PC-9 (cell line): ENCODE measurements around the gene ESPN. TPM values are rescaled to one million over a fixed set of nuclear protein-coding genes. Genes with fewer than 3 reads are reported as not detected.

Source experiments
- BruUV-seq: library from RNA; stranded (reverse); fragments of 400-500 nt; replicated peaks from 2 replicates; lab custom pipeline; 2021; lab: Mats Ljungman, UMichigan
- CTCF ChIA-PET: fragments of 300-600 bp; sonication (Branson Sonifier 250); formaldehyde crosslinking; loops from one replicate; lab custom pipeline; 2022; ENCODE audit warnings: antibody characterized with exemption; lab: Charles Lee
- POLR2A ChIA-PET: fragments of 300-600 bp; sonication (Branson Sonifier 250); formaldehyde crosslinking; loops from one replicate; lab custom pipeline; 2022; ENCODE audit warnings: antibody characterized with exemption; ENCODE audit not compliant: unreplicated experiment; lab: Charles Lee
- DNase-seq, 2 experiments: peaks; one replicate each; pipeline versions ENCODE4 v3.0.0 to v3.0.0-alpha.2; 2015 to 2022; ENCODE audit warnings: mixed read lengths in 1 of 2
- H2AFZ ChIP-seq: fragments of 200-600 bp; sonication (generic); 2 replicates; pipeline ENCODE4 v1.8.1; 2017; ENCODE audit warnings: antibody characterized with exemption
- H3F3A ChIP-seq: fragments of 200-600 bp; sonication (generic); 2 replicates; pipeline ENCODE4 v1.8.1; 2017; ENCODE audit warnings: antibody characterized with exemption, mild to moderate bottlenecking, low read depth; ENCODE audit not compliant: insufficient read depth
- H3K27ac ChIP-seq: fragments of 200-600 bp; sonication (generic); 2 replicates; pipeline ENCODE4 v1.6.1; 2016; ENCODE audit warnings: mixed run types
- H3K27me3 ChIP-seq: fragments of 200-600 bp; sonication (generic); 2 replicates; pipeline ENCODE4 v1.6.1; 2016; ENCODE audit warnings: low read depth, mixed run types; ENCODE audit not compliant: insufficient read depth
- H3K36me3 ChIP-seq: fragments of 200-600 bp; sonication (generic); 2 replicates; pipeline ENCODE4 v1.6.1; 2016; ENCODE audit warnings: low read depth, mixed run types
- H3K4me1 ChIP-seq: fragments of 200-600 bp; sonication (generic); replicated peaks from 2 replicates; pipeline ENCODE4 v1.6.1; 2016; ENCODE audit warnings: mixed run types; ENCODE audit not compliant: insufficient read depth
- H3K4me2 ChIP-seq: fragments of 200-600 bp; sonication (generic); 2 replicates; pipeline ENCODE4 v1.6.1; 2017; ENCODE audit warnings: mixed run types
- H3K4me3 ChIP-seq: fragments of 200-600 bp; sonication (generic); 2 replicates; pipeline ENCODE4 v1.6.1; 2016; ENCODE audit warnings: mixed run types
- H3K79me2 ChIP-seq: fragments of 200-600 bp; sonication (generic); 2 replicates; pipeline ENCODE4 v1.6.1; 2017; ENCODE audit warnings: low read depth, mixed run types
- H3K9me2 ChIP-seq: fragments of 200-600 bp; sonication (generic); 2 replicates; pipeline ENCODE4 v1.8.1; 2017; ENCODE audit warnings: mild to moderate bottlenecking; ENCODE audit not compliant: insufficient read depth
- H3K9me3 ChIP-seq: fragments of 200-600 bp; sonication (generic); 2 replicates; pipeline ENCODE4 v1.8.1; 2016; ENCODE audit warnings: low read depth; ENCODE audit not compliant: insufficient read depth
- H4K20me1 ChIP-seq: fragments of 200-600 bp; sonication (generic); 2 replicates; pipeline ENCODE4 v1.8.1; 2017; ENCODE audit not compliant: insufficient read depth
- CTCF ChIP-seq: fragments of 200-600 bp; sonication (generic); conservative IDR thresholded peaks from 2 replicates; pipeline ENCODE4 v1.6.1; 2017; ENCODE audit warnings: mixed run types, antibody characterized with exemption, mild to moderate bottlenecking, moderate library complexity
- EZH2 ChIP-seq: fragments of 200-600 bp; sonication (generic); IDR thresholded peaks from 2 replicates; pipeline ENCODE4 v1.8.0; 2017; ENCODE audit warnings: antibody characterized with exemption, low read depth
- intact Hi-C: fragments of 100-400 bp; cut with micrococcal nuclease; formaldehyde crosslinking; loops from one replicate; pipeline ENCODE4 v1.10.0; 2022; ENCODE audit not compliant: unreplicated experiment
- total RNA-seq: library from RNA; stranded (reverse); gene quantifications from 2 replicates; pipeline ENCODE4 v1.2.3, GENCODE V29; 2021

Gene ESPN
- total RNA-seq, 1 experiment from 2014 or later, result 18.6 TPM

- Histone ChIP-seq H3K36me3 (no peaks in the 10 kb centered on the region), H3K27me3 (no peaks in the 10 kb centered on the region), H3K9me3 (no peaks in the 10 kb centered on the region), H2AFZ (no peak overlapping the region), H3K27ac (no peak overlapping the region), H3K4me3 (peak overlapping the region; percentile 89; the same call in 1 of the 2 replicates), H3K9me2 (no peaks in the 10 kb centered on the region), H3K79me2 (no peaks in the 10 kb centered on the region), H3F3A (peaks cover 12% of the 10 kb centered on the region; the same call in 1 of the 2 replicates), H3K4me1 (peaks cover 19% of the 10 kb centered on the region), H4K20me1 (no peaks in the 10 kb centered on the region), H3K4me2 (peak overlapping the region; percentile 98)
- BruUV-seq, result no TSS peak
- ChIA-PET CTCF (interaction anchor here (1.0 to 1.4 kb wide), 3 partner anchors 49 to 243 kb away, joined by 3 read pairs; no protein-coding TSS in a partner anchor), POLR2A (interaction anchor here (0.6 kb wide), 1 partner anchor 50 kb away, joined by 3 read pairs; no protein-coding TSS in a partner anchor)
- TF ChIP-seq EZH2, result no peak
- TF ChIP-seq CTCF, result no peak
- intact Hi-C loops, result loop anchor here (2.0 to 5.0 kb wide), 2 partner anchors 23 to 242 kb away; no protein-coding TSS in a partner anchor
- DNase-seq, result no peak
These were observed 64.8 kb downstream of the ESPN start for GRCh38 chr1:6489383-6489765.

- peak in 1 of 2 experiments; percentile 79 for DNase-seq
- Histone ChIP-seq H4K20me1 (no peaks in the 10 kb centered on the region), H3K4me1 (peaks cover 19% of the 10 kb centered on the region), H3K27me3 (no peaks in the 10 kb centered on the region), H3K9me2 (no peaks in the 10 kb centered on the region), H3K36me3 (no peaks in the 10 kb centered on the region), H3K27ac (peak overlapping the region; percentile 89; the same call in 1 of the 2 replicates), H3F3A (peaks cover 12% of the 10 kb centered on the region; the same call in 1 of the 2 replicates), H3K4me3 (peak overlapping the region; percentile 89), H3K9me3 (no peaks in the 10 kb centered on the region), H2AFZ (peak overlapping the region; percentile 90), H3K79me2 (no peaks in the 10 kb centered on the region), H3K4me2 (peak overlapping the region; percentile 98)
- CTCF ChIA-PET, result interaction anchor here (1.0 to 1.4 kb wide), 2 partner anchors 49 to 127 kb away, joined by 3 read pairs; no protein-coding TSS in a partner anchor
- intact Hi-C loops, result loop anchor here (2.0 to 5.0 kb wide), 5 partner anchors 23 to 242 kb away; partner anchors contain the start of gene KLHL21
- TF ChIP-seq EZH2 (no peak), CTCF (peak; percentile 91)
- POLR2A ChIA-PET, result interaction anchor here (0.6 kb wide), 1 partner anchor 112 kb away, joined by 4 read pairs; no protein-coding TSS in a partner anchor
- no TSS peak for BruUV-seq
These were observed 65.2 kb downstream of the ESPN start for GRCh38 chr1:6489799-6490180.

- Histone ChIP-seq H3K4me1 (peaks cover 19% of the 10 kb centered on the region), H3K27me3 (no peaks in the 10 kb centered on the region), H2AFZ (peak overlapping the region; percentile 90), H3K4me2 (peak overlapping the region; percentile 98), H3K4me3 (peak overlapping the region; percentile 89), H3K36me3 (no peaks in the 10 kb centered on the region), H3K9me3 (no peaks in the 10 kb centered on the region), H3K27ac (peak overlapping the region; percentile 89), H3K9me2 (no peaks in the 10 kb centered on the region), H3K79me2 (no peaks in the 10 kb centered on the region), H3F3A (peaks cover 12% of the 10 kb centered on the region; the same call in 1 of the 2 replicates), H4K20me1 (no peaks in the 10 kb centered on the region)
- POLR2A ChIA-PET, result interaction anchor here (0.6 to 0.7 kb wide), 2 partner anchors 108 to 111 kb away, joined by 4 to 5 read pairs; no protein-coding TSS in a partner anchor
- TF ChIP-seq CTCF (0 out of 2 replicates have a peak, but pooled peaks have one; percentile 64), EZH2 (no peak)
- CTCF ChIA-PET, result interaction anchor here (0.6 to 1.4 kb wide), 3 partner anchors 50 to 151 kb away, joined by 3 read pairs; no protein-coding TSS in a partner anchor
- intact Hi-C loops, result loop anchor here (2.0 to 5.0 kb wide), 3 partner anchors 32 to 138 kb away; partner anchors contain the start of gene KLHL21
- DNase-seq, result peak; percentile 45 to 76
- TSS peak; percentile 70 for BruUV-seq
These were observed 65.9 kb downstream of the ESPN start for GRCh38 chr1:6490181-6491080.
